GM12878 (cell line): ENCODE data around the gene OVOL1.
A peak's percentile ranks its signal among the peaks of the same experiment; 100 is the strongest.

ENCODE experiments used
- CREM ChIP-seq: IDR thresholded peaks from 2 replicates; pipeline ENCODE4 v1.6.1; 2014; ENCODE audit warnings: antibody characterized with exemption, low read depth
- CTCF ChIP-seq, 3 experiments: IDR thresholded peaks in 2 of 3; conservative IDR thresholded peaks in 1 of 3; 2 replicates each; pipeline ENCODE4 v1.5.1; 2011; ENCODE audit warnings: low read depth in 3 of 3, low read length in 3 of 3, mild to moderate bottlenecking in 3 of 3, control low read depth in 2 of 3, moderate library complexity in 2 of 3, inconsistent platforms in 1 of 3, mixed read lengths in 1 of 3; ENCODE audit not compliant: control insufficient read depth in 2 of 3, insufficient read depth in 1 of 3; ENCODE audit errors: extremely low read depth in 1 of 3
- EP300 ChIP-seq, 2 experiments: fragments of 150-350 bp in 1 of 2; IDR thresholded peaks; 2 replicates each; pipeline ENCODE4 v1.6.1; 2011 to 2012; ENCODE audit warnings: low read depth in 2 of 2, low read length in 2 of 2, borderline replicate concordance in 1 of 2, improper control_type of control experiment in 1 of 2, inconsistent platforms in 1 of 2; ENCODE audit not compliant: control insufficient read depth in 1 of 2
- MAX ChIP-seq: IDR thresholded peaks from 2 replicates; pipeline ENCODE4 v1.6.1; 2012; ENCODE audit warnings: low read depth, low read length, improper control_type of control experiment
- POLR2A ChIP-seq: IDR thresholded peaks from 2 replicates; pipeline ENCODE4 v1.6.1; 2011; ENCODE audit warnings: low read depth, mild to moderate bottlenecking, low read length
- ZNF592 ChIP-seq: fragments of 450-650 bp; IDR thresholded peaks from 2 replicates; pipeline ENCODE4 v1.6.1; 2017; ENCODE audit warnings: mild to moderate bottlenecking, moderate library complexity
- ZSCAN29 ChIP-seq: fragments of 450-650 bp; IDR thresholded peaks from 2 replicates; pipeline ENCODE4 v1.6.1; 2017; ENCODE audit warnings: mild to moderate bottlenecking, moderate library complexity

DNA sequence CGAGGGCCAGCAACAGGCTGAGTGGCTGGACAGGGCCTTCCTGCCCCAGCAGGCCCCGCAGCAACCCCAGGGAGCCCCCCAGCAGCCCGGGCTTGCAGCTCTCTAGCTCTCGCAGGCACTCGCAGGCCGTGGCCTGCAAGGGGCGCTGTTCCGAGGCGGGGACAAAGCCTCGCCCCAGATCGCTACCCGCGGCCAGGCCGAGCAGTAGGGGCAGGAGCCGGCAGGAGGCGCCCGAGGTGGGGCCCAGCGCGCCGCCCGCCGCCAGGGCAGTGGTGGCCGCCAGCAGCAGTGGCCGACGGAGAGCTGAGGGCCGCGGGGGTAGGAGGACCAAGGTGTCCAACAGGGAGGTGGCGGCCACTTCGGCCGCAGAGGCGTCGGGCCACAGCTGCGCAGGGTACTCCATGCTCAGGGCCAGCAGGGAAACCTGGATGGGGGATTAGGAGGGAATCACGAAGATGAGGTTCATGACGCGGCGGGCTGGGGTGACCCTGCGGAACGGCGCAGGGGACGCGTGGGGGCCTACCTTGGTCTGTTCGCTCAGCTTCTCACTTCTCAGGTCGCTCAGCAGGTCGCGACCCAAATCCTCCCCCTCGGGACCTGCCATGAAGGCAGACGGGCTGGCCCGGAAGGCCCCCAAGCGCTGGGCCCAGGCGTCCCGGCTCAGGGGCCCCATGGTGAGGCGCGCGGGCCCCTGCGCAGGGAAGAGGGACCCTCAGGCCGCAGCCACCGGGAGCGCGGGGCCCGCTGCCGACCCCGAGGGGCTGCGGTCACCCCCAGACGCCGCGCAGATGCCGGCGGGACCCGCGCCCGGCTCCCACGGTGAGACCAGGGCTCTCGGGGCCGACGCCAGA lies 6.7 kb upstream of the OVOL1 start:
- peak; percentile 87 to 98 (median 92) for TF ChIP-seq CTCF (IDR thresholded peaks at IDR 0.05 in 2 of 3, conservative IDR thresholded peaks at IDR 0.05 in 1 of 3; ENCODE audit: control insufficient read depth in 2 of 3, extremely low read depth in 1 of 3, insufficient read depth in 1 of 3, low read depth in 3 of 3, low read length in 3 of 3)
- 0 out of 2 replicates have a peak, but pooled peaks have one; percentile 28 for TF ChIP-seq ZSCAN29
- 0 out of 2 replicates have a peak, but pooled peaks have one; percentile 21 for TF ChIP-seq CREM
- peak; percentile 92 for TF ChIP-seq ZNF592
- TF ChIP-seq POLR2A = peak; percentile 65
- TF ChIP-seq EP300 (IDR thresholded peaks at IDR 0.05; ENCODE audit: borderline replicate concordance in 1 of 2, control insufficient read depth in 1 of 2, low read depth in 2 of 2, low read length in 2 of 2) = no peak
- peak; percentile 54; the same call in 1 of the 2 replicates for TF ChIP-seq MAX
